Measurements from ENCODE around the gene GAB1. TPM values are rescaled to one million over a fixed set of nuclear protein-coding genes. Genes with fewer than 3 reads are reported as not detected.

The GAB1 gene
- total and polyA plus RNA-seq, 2 of the 13 experiments (the other 11 are each of a cell fraction or from before 2014, with no cell fraction given): 8.7 to 14.7 TPM

DNA sequence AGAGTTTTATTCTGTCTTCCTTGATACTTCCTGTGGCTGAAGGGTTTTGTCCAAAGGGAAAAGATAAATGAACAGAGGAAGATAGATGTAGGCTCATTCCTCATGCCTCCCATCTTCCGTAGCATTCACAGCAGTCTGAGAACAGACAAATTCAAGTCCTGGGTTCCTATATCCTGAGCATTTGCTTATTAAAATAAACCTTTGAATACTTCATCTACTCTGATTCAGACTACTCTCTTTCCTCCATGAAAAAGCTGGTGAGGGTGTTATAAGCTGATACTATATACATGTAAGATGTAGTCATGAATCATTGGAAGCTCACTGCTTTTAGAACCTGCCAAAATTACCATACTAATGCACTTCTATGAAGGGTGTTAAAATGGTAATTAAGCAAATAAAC lies 61.2 kb downstream of the GAB1 start (continued):
- TF ChIP-seq, protein P1, sequence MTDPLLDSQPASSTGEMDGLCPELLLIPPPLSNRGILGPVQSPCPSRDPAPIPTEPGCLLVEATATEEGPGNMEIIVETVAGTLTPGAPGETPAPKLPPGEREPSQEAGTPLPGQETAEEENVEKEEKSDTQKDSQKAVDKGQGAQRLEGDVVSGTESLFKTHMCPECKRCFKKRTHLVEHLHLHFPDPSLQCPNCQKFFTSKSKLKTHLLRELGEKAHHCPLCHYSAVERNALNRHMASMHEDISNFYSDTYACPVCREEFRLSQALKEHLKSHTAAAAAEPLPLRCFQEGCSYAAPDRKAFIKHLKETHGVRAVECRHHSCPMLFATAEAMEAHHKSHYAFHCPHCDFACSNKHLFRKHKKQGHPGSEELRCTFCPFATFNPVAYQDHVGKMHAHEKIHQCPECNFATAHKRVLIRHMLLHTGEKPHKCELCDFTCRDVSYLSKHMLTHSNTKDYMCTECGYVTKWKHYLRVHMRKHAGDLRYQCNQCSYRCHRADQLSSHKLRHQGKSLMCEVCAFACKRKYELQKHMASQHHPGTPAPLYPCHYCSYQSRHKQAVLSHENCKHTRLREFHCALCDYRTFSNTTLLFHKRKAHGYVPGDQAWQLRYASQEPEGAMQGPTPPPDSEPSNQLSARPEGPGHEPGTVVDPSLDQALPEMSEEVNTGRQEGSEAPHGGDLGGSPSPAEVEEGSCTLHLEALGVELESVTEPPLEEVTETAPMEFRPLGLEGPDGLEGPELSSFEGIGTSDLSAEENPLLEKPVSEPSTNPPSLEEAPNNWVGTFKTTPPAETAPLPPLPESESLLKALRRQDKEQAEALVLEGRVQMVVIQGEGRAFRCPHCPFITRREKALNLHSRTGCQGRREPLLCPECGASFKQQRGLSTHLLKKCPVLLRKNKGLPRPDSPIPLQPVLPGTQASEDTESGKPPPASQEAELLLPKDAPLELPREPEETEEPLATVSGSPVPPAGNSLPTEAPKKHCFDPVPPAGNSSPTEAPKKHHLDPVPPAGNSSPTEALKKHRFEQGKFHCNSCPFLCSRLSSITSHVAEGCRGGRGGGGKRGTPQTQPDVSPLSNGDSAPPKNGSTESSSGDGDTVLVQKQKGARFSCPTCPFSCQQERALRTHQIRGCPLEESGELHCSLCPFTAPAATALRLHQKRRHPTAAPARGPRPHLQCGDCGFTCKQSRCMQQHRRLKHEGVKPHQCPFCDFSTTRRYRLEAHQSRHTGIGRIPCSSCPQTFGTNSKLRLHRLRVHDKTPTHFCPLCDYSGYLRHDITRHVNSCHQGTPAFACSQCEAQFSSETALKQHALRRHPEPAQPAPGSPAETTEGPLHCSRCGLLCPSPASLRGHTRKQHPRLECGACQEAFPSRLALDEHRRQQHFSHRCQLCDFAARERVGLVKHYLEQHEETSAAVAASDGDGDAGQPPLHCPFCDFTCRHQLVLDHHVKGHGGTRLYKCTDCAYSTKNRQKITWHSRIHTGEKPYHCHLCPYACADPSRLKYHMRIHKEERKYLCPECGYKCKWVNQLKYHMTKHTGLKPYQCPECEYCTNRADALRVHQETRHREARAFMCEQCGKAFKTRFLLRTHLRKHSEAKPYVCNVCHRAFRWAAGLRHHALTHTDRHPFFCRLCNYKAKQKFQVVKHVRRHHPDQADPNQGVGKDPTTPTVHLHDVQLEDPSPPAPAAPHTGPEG (CRISPR knock-in tag; IDR thresholded peaks at IDR 0.05): no peak
- TF ChIP-seq PCBP1 (IDR thresholded peaks at IDR 0.05; ENCODE audit: borderline replicate concordance, low read depth, low read length) (no peak), TOPORS (CRISPR knock-in tag; IDR thresholded peaks at IDR 0.05) (no peak), SIN3B (IDR thresholded peaks at IDR 0.05; ENCODE audit: low read length) (no peak)
- TF ChIP-seq, protein P2, sequence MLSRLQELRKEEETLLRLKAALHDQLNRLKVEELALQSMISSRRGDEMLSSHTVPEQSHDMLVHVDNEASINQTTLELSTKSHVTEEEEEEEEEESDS (CRISPR knock-in tag; IDR thresholded peaks at IDR 0.05; ENCODE audit: borderline replicate concordance): no peak
- TF ChIP-seq, protein P3, sequence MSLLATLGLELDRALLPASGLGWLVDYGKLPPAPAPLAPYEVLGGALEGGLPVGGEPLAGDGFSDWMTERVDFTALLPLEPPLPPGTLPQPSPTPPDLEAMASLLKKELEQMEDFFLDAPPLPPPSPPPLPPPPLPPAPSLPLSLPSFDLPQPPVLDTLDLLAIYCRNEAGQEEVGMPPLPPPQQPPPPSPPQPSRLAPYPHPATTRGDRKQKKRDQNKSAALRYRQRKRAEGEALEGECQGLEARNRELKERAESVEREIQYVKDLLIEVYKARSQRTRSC (CRISPR knock-in tag; IDR thresholded peaks at IDR 0.05; ENCODE audit: low read depth): no peak
- TF ChIP-seq, protein P4, sequence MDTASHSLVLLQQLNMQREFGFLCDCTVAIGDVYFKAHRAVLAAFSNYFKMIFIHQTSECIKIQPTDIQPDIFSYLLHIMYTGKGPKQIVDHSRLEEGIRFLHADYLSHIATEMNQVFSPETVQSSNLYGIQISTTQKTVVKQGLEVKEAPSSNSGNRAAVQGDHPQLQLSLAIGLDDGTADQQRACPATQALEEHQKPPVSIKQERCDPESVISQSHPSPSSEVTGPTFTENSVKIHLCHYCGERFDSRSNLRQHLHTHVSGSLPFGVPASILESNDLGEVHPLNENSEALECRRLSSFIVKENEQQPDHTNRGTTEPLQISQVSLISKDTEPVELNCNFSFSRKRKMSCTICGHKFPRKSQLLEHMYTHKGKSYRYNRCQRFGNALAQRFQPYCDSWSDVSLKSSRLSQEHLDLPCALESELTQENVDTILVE (CRISPR knock-in tag; IDR thresholded peaks at IDR 0.05): no peak
- TF ChIP-seq, protein P5, sequence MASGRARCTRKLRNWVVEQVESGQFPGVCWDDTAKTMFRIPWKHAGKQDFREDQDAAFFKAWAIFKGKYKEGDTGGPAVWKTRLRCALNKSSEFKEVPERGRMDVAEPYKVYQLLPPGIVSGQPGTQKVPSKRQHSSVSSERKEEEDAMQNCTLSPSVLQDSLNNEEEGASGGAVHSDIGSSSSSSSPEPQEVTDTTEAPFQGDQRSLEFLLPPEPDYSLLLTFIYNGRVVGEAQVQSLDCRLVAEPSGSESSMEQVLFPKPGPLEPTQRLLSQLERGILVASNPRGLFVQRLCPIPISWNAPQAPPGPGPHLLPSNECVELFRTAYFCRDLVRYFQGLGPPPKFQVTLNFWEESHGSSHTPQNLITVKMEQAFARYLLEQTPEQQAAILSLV (CRISPR knock-in tag; IDR thresholded peaks at IDR 0.05; ENCODE audit: borderline replicate concordance): no peak
